Type B pancreatic cell (in vitro differentiated cells): Measurements from ENCODE around the gene DDI2. TPM values are rescaled to one million over a fixed set of nuclear protein-coding genes. Genes with fewer than 3 reads are reported as not detected.
"Not testable (repeated sequence)": the region's sequence is repeated elsewhere in the genome, so short reads cannot be mapped to it uniquely, and the experiment has no call there.

Experiments used
- DNase-seq: peaks from one replicate; pipeline ENCODE4 v3.0.0; 2021; ENCODE audit warnings: mixed read lengths; ENCODE audit not compliant: unreplicated experiment; ENCODE audit errors: extremely low spot score
- H3K27ac Mint-ChIP-seq: 2 replicates; pipeline ENCODE4 v1.8.0; 2021; ENCODE audit warnings: mild to moderate bottlenecking, mixed read lengths
- H3K27me3 Mint-ChIP-seq: 2 replicates; pipeline ENCODE4 v1.8.0; 2021; ENCODE audit warnings: mixed read lengths
- H3K36me3 Mint-ChIP-seq: 2 replicates; pipeline ENCODE4 v1.8.0; 2021; ENCODE audit warnings: mixed read lengths
- H3K4me1 Mint-ChIP-seq: one replicate; pipeline ENCODE4 v1.8.0; 2021; ENCODE audit warnings: mixed read lengths; ENCODE audit not compliant: unreplicated experiment
- H3K4me3 Mint-ChIP-seq: 2 replicates; pipeline ENCODE4 v1.8.0; 2021; ENCODE audit warnings: mild to moderate bottlenecking, mixed read lengths
- H3K9me3 Mint-ChIP-seq: 2 replicates; pipeline ENCODE4 v1.8.0; 2021; ENCODE audit warnings: mixed read lengths
- CTCF ChIP-seq: fragments of 200-600 bp; sonication (generic); conservative IDR thresholded peaks from 2 replicates; pipeline ENCODE4 v1.5.0; 2021; ENCODE audit warnings: antibody characterized with exemption, mild to moderate bottlenecking
- total RNA-seq: library from RNA; stranded (reverse); gene quantifications from 2 replicates; pipeline ENCODE4 v1.2.1, GENCODE V29; 2021; ENCODE audit warnings: low replicate concordance

DDI2 gene
- total RNA-seq, 1 donor from 2014 or later = 38.7 TPM

GRCh38 chr1:15637826-15638225 lies 20.6 kb downstream of the DDI2 start:
- Mint-ChIP-seq H3K36me3 (peaks cover 42% of the 10 kb centered on the region), H3K9me3 (no peaks in the 10 kb centered on the region), H3K4me3 (no peak overlapping the region), H3K4me1 (no peaks in the 10 kb centered on the region), H3K27ac (no peak overlapping the region), H3K27me3 (no peaks in the 10 kb centered on the region)
- DNase-seq = no peak
- TF ChIP-seq CTCF = no peak

- no peak for DNase-seq
- Mint-ChIP-seq H3K36me3 (peaks cover 49% of the 10 kb centered on the region), H3K4me3 (no peak overlapping the region), H3K27ac (no peak overlapping the region), H3K27me3 (no peaks in the 10 kb centered on the region), H3K4me1 (no peaks in the 10 kb centered on the region), H3K9me3 (no peaks in the 10 kb centered on the region)
- no peak for TF ChIP-seq CTCF
These were observed 22.0 kb downstream of the DDI2 start for GRCh38 chr1:15639262-15639661.

GRCh38 chr1:15639931-15640330 lies 22.7 kb downstream of the DDI2 start:
- H3K27me3 Mint-ChIP-seq = no peaks in the 10 kb centered on the region
- peaks cover 46% of the 10 kb centered on the region for H3K36me3 Mint-ChIP-seq
- H3K4me3 Mint-ChIP-seq = no peak overlapping the region
- no peaks in the 10 kb centered on the region for H3K9me3 Mint-ChIP-seq
- no peak overlapping the region for H3K27ac Mint-ChIP-seq
- DNase-seq = no peak
- no peak for TF ChIP-seq CTCF
- H3K4me1 Mint-ChIP-seq = no peaks in the 10 kb centered on the region

- no peaks in the 10 kb centered on the region for H3K4me1 Mint-ChIP-seq
- no peaks in the 10 kb centered on the region for H3K9me3 Mint-ChIP-seq
- peaks cover 52% of the 10 kb centered on the region for H3K36me3 Mint-ChIP-seq
- no peak overlapping the region for H3K4me3 Mint-ChIP-seq
- DNase-seq = no peak
- H3K27ac Mint-ChIP-seq = peak overlapping the region; percentile 1
- TF ChIP-seq CTCF = no peak
- H3K27me3 Mint-ChIP-seq = no peaks in the 10 kb centered on the region
These were observed 23.4 kb downstream of the DDI2 start for GRCh38 chr1:15640667-15641066.

- no peaks in the 10 kb centered on the region for H3K9me3 Mint-ChIP-seq
- no peak for TF ChIP-seq CTCF
- no peaks in the 10 kb centered on the region for H3K27me3 Mint-ChIP-seq
- no peak overlapping the region for H3K27ac Mint-ChIP-seq
- H3K4me3 Mint-ChIP-seq = no peak overlapping the region
- H3K4me1 Mint-ChIP-seq = no peaks in the 10 kb centered on the region
- no peak for DNase-seq
- H3K36me3 Mint-ChIP-seq = peaks cover 28% of the 10 kb centered on the region
These were observed 32.7 kb downstream of the DDI2 start for GRCh38 chr1:15649937-15650336.

- Mint-ChIP-seq H3K27me3 (no peaks in the 10 kb centered on the region), H3K9me3 (no peaks in the 10 kb centered on the region), H3K36me3 (peaks cover 23% of the 10 kb centered on the region), H3K4me3 (no peak overlapping the region), H3K4me1 (no peaks in the 10 kb centered on the region), H3K27ac (no peak overlapping the region)
- no peak for DNase-seq
- TF ChIP-seq CTCF = no peak
These were observed 33.2 kb downstream of the DDI2 start for GRCh38 chr1:15650433-15650832.

GRCh38 chr1:15652130-15652529 lies 34.9 kb downstream of the DDI2 start:
- H3K27me3 Mint-ChIP-seq, H3K27ac Mint-ChIP-seq, H3K4me3 Mint-ChIP-seq, H3K9me3 Mint-ChIP-seq, DNase-seq, H3K4me1 Mint-ChIP-seq: not testable (repeated sequence)
- H3K36me3 Mint-ChIP-seq = peaks cover 29% of the 10 kb centered on the region
